CD14-positive monocyte (primary cell): Measurements from ENCODE around the gene CBLB. TPM values are rescaled to one million over a fixed set of nuclear protein-coding genes. Genes with fewer than 3 reads are reported as not detected.

ENCODE experiments used
- DNase-seq, 3 donors: peaks; one replicate each; pipeline ENCODE4 v3.0.0-alpha.2; 2011 to 2022
- H2AFZ ChIP-seq: 2 replicates; pipeline ENCODE4 v1.6.0; 2012; ENCODE audit warnings: mild to moderate bottlenecking, low read depth, low read length, inconsistent platforms; ENCODE audit not compliant: insufficient read depth, poor library complexity, severe bottlenecking
- H3K27ac ChIP-seq, 2 donors: 1 replicate in 1 of 2; 2 replicates in 1 of 2; pipeline ENCODE4 v1.5.1; 2012 to 2013; ENCODE audit warnings: low read length in 2 of 2, control low read depth in 1 of 2, inconsistent platforms in 1 of 2, low read depth in 1 of 2, mild to moderate bottlenecking in 1 of 2
- H3K27me3 ChIP-seq, 2 donors: one replicate each; pipeline versions ENCODE4 v1.6.0 to v1.6.1; 2011 to 2013; ENCODE audit warnings: low read length in 2 of 2; ENCODE audit not compliant: control insufficient read depth in 2 of 2, insufficient read depth in 2 of 2
- H3K36me3 ChIP-seq, 2 donors: replicated peaks in 1 of 2; 1 replicate in 1 of 2; 2 replicates in 1 of 2; pipeline versions ENCODE4 v1.5.1 to v1.6.1; 2012 to 2013; ENCODE audit warnings: low read length in 2 of 2, control low read depth in 1 of 2, inconsistent platforms in 1 of 2, mild to moderate bottlenecking in 1 of 2; ENCODE audit not compliant: insufficient read depth in 2 of 2, control insufficient read depth in 1 of 2
- H3K4me1 ChIP-seq, 2 donors: 1 replicate in 1 of 2; 2 replicates in 1 of 2; pipeline versions ENCODE4 v1.5.1 to v1.6.1; 2012 to 2013; ENCODE audit warnings: low read length in 2 of 2, control low read depth in 1 of 2, inconsistent platforms in 1 of 2, mild to moderate bottlenecking in 1 of 2, moderate library complexity in 1 of 2; ENCODE audit not compliant: insufficient read depth in 2 of 2, control insufficient read depth in 1 of 2
- H3K4me2 ChIP-seq: replicated peaks from 2 replicates; pipeline ENCODE3; 2012; ENCODE audit warnings: low read length, moderate library complexity, mild to moderate bottlenecking; ENCODE audit not compliant: poor library complexity, severe bottlenecking; ENCODE audit errors: extremely low read depth
- H3K4me3 ChIP-seq, 3 experiments: fragments of 200-600 bp in 1 of 3; sonication (generic) in 1 of 3; replicated peaks in 1 of 3; 1 replicate in 2 of 3; 2 replicates in 1 of 3; pipeline ENCODE4 v1.5.1; 2011 to 2013; ENCODE audit warnings: low read length in 3 of 3, mild to moderate bottlenecking in 3 of 3, control low read depth in 2 of 3, low read depth in 2 of 3, inconsistent platforms in 1 of 3, moderate library complexity in 1 of 3
- H3K79me2 ChIP-seq: 2 replicates; pipeline ENCODE4 v1.6.0; 2012; ENCODE audit warnings: mild to moderate bottlenecking, control low read depth, inconsistent platforms, low read length, moderate library complexity; ENCODE audit not compliant: insufficient read depth
- H3K9ac ChIP-seq: 2 replicates; pipeline ENCODE4 v1.6.0; 2017; ENCODE audit warnings: low read length, mild to moderate bottlenecking; ENCODE audit not compliant: insufficient read depth, poor library complexity, severe bottlenecking
- H3K9me3 ChIP-seq, 2 donors: replicated peaks in 1 of 2; 1 replicate in 1 of 2; 2 replicates in 1 of 2; pipeline versions ENCODE4 v1.5.1 to v1.6.1; 2012 to 2013; ENCODE audit warnings: low read length in 2 of 2, control low read depth in 1 of 2; ENCODE audit not compliant: control insufficient read depth in 1 of 2, insufficient read depth in 1 of 2
- H4K20me1 ChIP-seq: 2 replicates; pipeline ENCODE4 v1.6.0; 2012; ENCODE audit warnings: mild to moderate bottlenecking, low read length, control low read depth, moderate library complexity; ENCODE audit not compliant: insufficient read depth
- H3K27ac Mint-ChIP-seq, 7 donors: one replicate each; pipeline ENCODE4 v1.8.0; 2020; ENCODE audit warnings: mild to moderate bottlenecking in 7 of 7, mixed read lengths in 7 of 7, moderate library complexity in 6 of 7, inconsistent platforms in 2 of 7
- H3K27me3 Mint-ChIP-seq, 3 donors: one replicate each; pipeline ENCODE4 v1.8.0; 2021 to 2022; ENCODE audit warnings: low read depth in 3 of 3, mild to moderate bottlenecking in 3 of 3, mixed read lengths in 3 of 3, moderate library complexity in 3 of 3, inconsistent platforms in 1 of 3
- H3K36me3 Mint-ChIP-seq, 2 donors: one replicate each; pipeline ENCODE4 v1.8.0; 2020; ENCODE audit warnings: mixed read lengths in 2 of 2, inconsistent platforms in 1 of 2, mild to moderate bottlenecking in 1 of 2
- H3K4me1 Mint-ChIP-seq: one replicate; pipeline ENCODE4 v1.8.0; 2020; ENCODE audit warnings: mild to moderate bottlenecking, mixed read lengths
- H3K4me3 Mint-ChIP-seq, 2 donors: one replicate each; pipeline ENCODE4 v1.8.0; 2020; ENCODE audit warnings: mild to moderate bottlenecking in 2 of 2, mixed read lengths in 2 of 2, moderate library complexity in 1 of 2
- H3K9me3 Mint-ChIP-seq, 7 donors: one replicate each; pipeline ENCODE4 v1.8.0; 2020 to 2022; ENCODE audit warnings: mixed read lengths in 7 of 7, mild to moderate bottlenecking in 6 of 7, moderate library complexity in 6 of 7, inconsistent platforms in 2 of 7
- CTCF ChIP-seq: fragments of 200-600 bp; IDR thresholded peaks from one replicate; pipeline ENCODE4 v1.8.0; 2022; ENCODE audit warnings: antibody characterized with exemption, mild to moderate bottlenecking
- WGBS: methylation state at CpG from one replicate; pipeline ENCODE4 v1.1.5; 2013; ENCODE audit warnings: missing lambda C conversion rate; ENCODE audit not compliant: insufficient coverage; 5-methylcytosine and 5-hydroxymethylcytosine counted together
- intact Hi-C, 2 donors: fragments of 100-400 bp; cut with micrococcal nuclease; formaldehyde crosslinking; loops; one replicate each; pipeline versions ENCODE4 v1.15.0 to v1.15.1; 2023
- polyA plus RNA-seq, 3 donors: library from polyadenylated mRNA; depleted of rRNA in 1 of 3; unstranded in 2 of 3; stranded (reverse) in 1 of 3; fragments of 300-500 nt in 2 of 3; fragments of >200 nt in 1 of 3; fragmentation: Illumina TruSeq in 2 of 3; gene quantifications; 1 replicate in 2 of 3; 2 replicates in 1 of 3; pipeline ENCODE4 v1.2.3, GENCODE V29; 2012 to 2021

The CBLB gene
- polyA plus RNA-seq, 3 donors = 1.6 to 8.1 (median 3.6) TPM

DNA sequence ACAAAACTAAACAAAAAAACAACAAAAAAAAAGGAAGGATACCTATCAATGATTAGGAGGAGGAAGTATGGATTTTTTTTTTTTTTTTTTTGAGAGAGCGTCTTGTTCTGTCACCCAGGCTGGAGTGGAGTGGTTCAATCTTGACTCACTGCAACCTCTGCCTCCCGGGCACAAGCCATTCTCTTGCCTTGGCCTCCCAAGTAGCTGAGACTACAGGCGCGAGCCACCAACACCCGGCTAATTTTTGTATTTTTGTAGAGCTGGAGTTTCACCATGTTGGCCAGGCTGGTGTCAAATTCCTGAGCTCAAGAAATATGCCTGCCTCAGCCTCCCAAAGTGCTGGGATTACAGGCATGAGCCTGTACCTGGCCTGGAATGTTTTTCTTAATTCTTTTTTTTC is 195.8 kb downstream of the CBLB start:
- no peaks in the 10 kb centered on the region for H3K4me1 ChIP-seq
- H3K4me3 Mint-ChIP-seq = no peak overlapping the region
- peaks cover 8 to 37% of the 10 kb centered on the region in 2 donors for H3K36me3 ChIP-seq
- no peak overlapping the region for H3K4me2 ChIP-seq
- no peak overlapping the region for H2AFZ ChIP-seq
- intact Hi-C loops = no loop called here
- H3K9ac ChIP-seq = no peak overlapping the region
- 100% methylated on average over 3 of the region's 5 CpGs for WGBS
- H3K9me3 ChIP-seq = no peaks in the 10 kb centered on the region
- no peaks in the 10 kb centered on the region for H3K27me3 Mint-ChIP-seq
- H3K27ac Mint-ChIP-seq = peak overlapping the region in 1 of 7 donors; percentile 68
- no peak overlapping the region for H3K4me3 ChIP-seq
- H3K36me3 Mint-ChIP-seq = peaks cover 20 to 36% of the 10 kb centered on the region in 2 donors
- H3K4me1 Mint-ChIP-seq = no peaks in the 10 kb centered on the region
- DNase-seq = no peak
- no peaks in the 10 kb centered on the region for H3K27me3 ChIP-seq
- no peak overlapping the region for H3K27ac ChIP-seq
- no peak for TF ChIP-seq CTCF
- H3K79me2 ChIP-seq = no peaks in the 10 kb centered on the region
- H3K9me3 Mint-ChIP-seq = peaks cover 0 to 1% (median 0%) of the 10 kb centered on the region in 7 donors
- no peaks in the 10 kb centered on the region for H4K20me1 ChIP-seq

DNA sequence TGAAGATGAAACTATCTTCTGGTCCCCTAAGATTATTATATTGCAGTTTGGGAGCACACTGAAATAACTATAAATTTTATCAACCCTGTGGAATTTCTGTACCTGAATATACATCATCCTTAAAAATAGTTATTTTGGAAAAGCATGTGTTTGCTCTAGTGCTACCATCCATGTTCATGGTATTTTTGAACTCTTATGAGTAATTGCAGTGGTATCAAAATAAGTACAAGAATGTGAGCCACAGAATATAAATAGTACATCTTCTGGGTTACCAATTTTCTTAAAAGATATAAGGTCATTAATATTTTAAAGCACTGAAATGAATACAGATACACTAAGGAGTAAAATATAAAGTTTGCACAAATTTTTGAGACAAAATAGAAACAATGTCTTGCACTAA is 206.5 kb downstream of the CBLB start:
- H3K4me2 ChIP-seq = no peak overlapping the region
- H4K20me1 ChIP-seq = no peaks in the 10 kb centered on the region
- H3K9ac ChIP-seq = no peak overlapping the region
- no peak for TF ChIP-seq CTCF
- peaks cover 0 to 2% (median 0%) of the 10 kb centered on the region in 7 donors for H3K9me3 Mint-ChIP-seq
- H3K27me3 ChIP-seq = no peaks in the 10 kb centered on the region
- no peak overlapping the region for H3K27ac ChIP-seq
- no peaks in the 10 kb centered on the region for H3K79me2 ChIP-seq
- H3K27me3 Mint-ChIP-seq = no peaks in the 10 kb centered on the region
- H3K4me3 ChIP-seq = no peak overlapping the region
- no peaks in the 10 kb centered on the region for H3K4me1 Mint-ChIP-seq
- no peaks in the 10 kb centered on the region for H3K9me3 ChIP-seq
- no peak for DNase-seq
- H3K36me3 Mint-ChIP-seq = peaks cover 33 to 34% of the 10 kb centered on the region in 2 donors
- intact Hi-C loops = no loop called here
- no peak overlapping the region for H2AFZ ChIP-seq
- peaks cover 5 to 25% of the 10 kb centered on the region in 2 donors for H3K36me3 ChIP-seq
- H3K4me3 Mint-ChIP-seq = no peak overlapping the region
- H3K27ac Mint-ChIP-seq = no peak overlapping the region
- no peaks in the 10 kb centered on the region for H3K4me1 ChIP-seq
